OCI-LY3 (cell line): Measurements from ENCODE around the gene PLD1.

Experiments used
- EZH2phosphoT487 ChIP-seq: fragments of 200-600 bp; shearing (Covaris generic); IDR thresholded peaks from 2 replicates; pipeline ENCODE4 v1.6.1; 2018; ENCODE audit warnings: antibody characterized with exemption, mixed run types, low read depth
- TF ChIP-seq, protein P1 (sequence below): fragments of 200-600, 300-600 bp; sonication (generic); IDR thresholded peaks from 2 replicates; pipeline ENCODE4 v1.5.1; 2014; ENCODE audit warnings: antibody characterized with exemption, low read length, low read depth

DNA sequence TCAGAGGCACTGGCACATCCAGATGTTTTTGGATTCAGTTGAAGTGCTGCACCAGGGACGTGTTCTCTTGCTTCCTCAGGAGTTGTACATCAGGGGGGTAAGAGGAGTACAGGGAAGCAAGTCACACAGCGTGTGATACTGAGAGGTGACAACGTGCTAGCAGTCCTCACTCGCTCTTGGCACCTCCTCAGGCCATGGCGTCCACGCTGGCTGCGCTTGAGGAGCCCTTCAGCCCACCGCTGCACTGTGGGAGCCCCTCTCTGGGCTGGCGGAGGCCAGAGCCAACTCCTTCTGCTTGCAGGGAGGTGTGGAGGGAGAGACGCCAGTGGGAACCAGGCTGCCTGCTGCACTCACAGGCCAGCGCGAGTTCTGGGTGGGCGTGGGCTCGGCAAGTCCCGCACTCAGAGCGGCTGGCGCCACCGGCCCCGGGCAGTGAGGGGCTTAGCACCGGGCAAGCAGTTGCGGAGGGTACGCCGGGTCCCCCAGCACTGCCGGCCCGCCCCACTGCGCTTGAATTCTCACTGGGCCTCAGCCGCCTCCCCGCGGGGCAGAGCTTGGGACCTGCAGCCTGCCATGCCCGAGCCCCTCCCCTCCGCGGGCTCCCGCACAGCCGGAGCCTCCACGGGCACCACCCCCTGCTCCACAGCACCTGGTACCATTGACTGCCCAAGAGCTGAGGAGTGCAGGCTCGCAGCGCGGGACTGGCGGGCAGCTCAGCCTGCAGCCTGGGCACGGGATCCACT, 64.5 kb downstream of the PLD1 start:
- TF ChIP-seq, protein P1, sequence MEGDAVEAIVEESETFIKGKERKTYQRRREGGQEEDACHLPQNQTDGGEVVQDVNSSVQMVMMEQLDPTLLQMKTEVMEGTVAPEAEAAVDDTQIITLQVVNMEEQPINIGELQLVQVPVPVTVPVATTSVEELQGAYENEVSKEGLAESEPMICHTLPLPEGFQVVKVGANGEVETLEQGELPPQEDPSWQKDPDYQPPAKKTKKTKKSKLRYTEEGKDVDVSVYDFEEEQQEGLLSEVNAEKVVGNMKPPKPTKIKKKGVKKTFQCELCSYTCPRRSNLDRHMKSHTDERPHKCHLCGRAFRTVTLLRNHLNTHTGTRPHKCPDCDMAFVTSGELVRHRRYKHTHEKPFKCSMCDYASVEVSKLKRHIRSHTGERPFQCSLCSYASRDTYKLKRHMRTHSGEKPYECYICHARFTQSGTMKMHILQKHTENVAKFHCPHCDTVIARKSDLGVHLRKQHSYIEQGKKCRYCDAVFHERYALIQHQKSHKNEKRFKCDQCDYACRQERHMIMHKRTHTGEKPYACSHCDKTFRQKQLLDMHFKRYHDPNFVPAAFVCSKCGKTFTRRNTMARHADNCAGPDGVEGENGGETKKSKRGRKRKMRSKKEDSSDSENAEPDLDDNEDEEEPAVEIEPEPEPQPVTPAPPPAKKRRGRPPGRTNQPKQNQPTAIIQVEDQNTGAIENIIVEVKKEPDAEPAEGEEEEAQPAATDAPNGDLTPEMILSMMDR: no peak
- TF ChIP-seq EZH2phosphoT487: no peak
